ENCODE measurements around the gene ADAMTSL3. TPM values are rescaled to one million over a fixed set of nuclear protein-coding genes. Genes with fewer than 3 reads are reported as not detected.

Gene ADAMTSL3
- total and polyA plus RNA-seq, 2 experiments from 2014 or later: 0.61 to 0.87 TPM

GRCh38 chr15:83673385-83673784, 19.5 kb downstream of the ADAMTSL3 start:
- Histone ChIP-seq H3K27me3 (ENCODE audit: insufficient read depth) (no peaks in the 10 kb centered on the region), H3K9me2 (ENCODE audit: insufficient read depth) (0 out of 2 replicates have a peak, but pooled peaks cover 4% of the 10 kb centered on the region), H2AFZ (no peak overlapping the region), H3K4me2 (no peak overlapping the region), H3F3A (replicated peaks; ENCODE audit: low read depth) (no peaks in the 10 kb centered on the region), H3K4me1 (ENCODE audit: insufficient read depth) (no peaks in the 10 kb centered on the region), H3K27ac (ENCODE audit: low read depth) (no peak overlapping the region), H4K20me1 (replicated peaks; ENCODE audit: insufficient read depth) (no peaks in the 10 kb centered on the region), H3K4me3 (no peak overlapping the region), H3K36me3 (ENCODE audit: insufficient read depth) (no peaks in the 10 kb centered on the region), H3K79me2 (replicated peaks; ENCODE audit: insufficient read depth) (no peaks in the 10 kb centered on the region)
- DNase-seq (ENCODE audit: low spot score): no peak
- Mint-ChIP-seq H3K9me3 (no peaks in the 10 kb centered on the region; the same call in 2 of the 3 replicates), H3K4me3 (no peak overlapping the region), H3K27ac (no peak overlapping the region), H3K27me3 (ENCODE audit: insufficient read depth, low read depth, poor library complexity) (peaks cover 4% of the 10 kb centered on the region), H3K4me1 (no peaks in the 10 kb centered on the region; the same call in 1 of the 3 replicates), H3K36me3 (ENCODE audit: low read depth) (no peaks in the 10 kb centered on the region)
- no peak for ATAC-seq
- TF ChIP-seq, protein P1, sequence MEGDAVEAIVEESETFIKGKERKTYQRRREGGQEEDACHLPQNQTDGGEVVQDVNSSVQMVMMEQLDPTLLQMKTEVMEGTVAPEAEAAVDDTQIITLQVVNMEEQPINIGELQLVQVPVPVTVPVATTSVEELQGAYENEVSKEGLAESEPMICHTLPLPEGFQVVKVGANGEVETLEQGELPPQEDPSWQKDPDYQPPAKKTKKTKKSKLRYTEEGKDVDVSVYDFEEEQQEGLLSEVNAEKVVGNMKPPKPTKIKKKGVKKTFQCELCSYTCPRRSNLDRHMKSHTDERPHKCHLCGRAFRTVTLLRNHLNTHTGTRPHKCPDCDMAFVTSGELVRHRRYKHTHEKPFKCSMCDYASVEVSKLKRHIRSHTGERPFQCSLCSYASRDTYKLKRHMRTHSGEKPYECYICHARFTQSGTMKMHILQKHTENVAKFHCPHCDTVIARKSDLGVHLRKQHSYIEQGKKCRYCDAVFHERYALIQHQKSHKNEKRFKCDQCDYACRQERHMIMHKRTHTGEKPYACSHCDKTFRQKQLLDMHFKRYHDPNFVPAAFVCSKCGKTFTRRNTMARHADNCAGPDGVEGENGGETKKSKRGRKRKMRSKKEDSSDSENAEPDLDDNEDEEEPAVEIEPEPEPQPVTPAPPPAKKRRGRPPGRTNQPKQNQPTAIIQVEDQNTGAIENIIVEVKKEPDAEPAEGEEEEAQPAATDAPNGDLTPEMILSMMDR (conservative IDR thresholded peaks at IDR 0.05; ENCODE audit: low read depth in 2 of 2): no peak
- TF ChIP-seq ZNF114 (CRISPR knock-in tag; IDR thresholded peaks at IDR 0.05) (no peak), REST (IDR thresholded peaks at IDR 0.05; ENCODE audit: unreplicated experiment) (no peak), POLR2AphosphoS5 (IDR thresholded peaks at IDR 0.05; ENCODE audit: low read depth) (no peak), EZH2 (IDR thresholded peaks at IDR 0.05; ENCODE audit: low read depth, unreplicated experiment) (no peak), JUNB (IDR thresholded peaks at IDR 0.05; ENCODE audit: unreplicated experiment) (no peak), ZNF331 (CRISPR knock-in tag; IDR thresholded peaks at IDR 0.05; ENCODE audit: low read depth) (no peak), EZH2phosphoT487 (IDR thresholded peaks at IDR 0.05; ENCODE audit: unreplicated experiment) (no peak)

DNA sequence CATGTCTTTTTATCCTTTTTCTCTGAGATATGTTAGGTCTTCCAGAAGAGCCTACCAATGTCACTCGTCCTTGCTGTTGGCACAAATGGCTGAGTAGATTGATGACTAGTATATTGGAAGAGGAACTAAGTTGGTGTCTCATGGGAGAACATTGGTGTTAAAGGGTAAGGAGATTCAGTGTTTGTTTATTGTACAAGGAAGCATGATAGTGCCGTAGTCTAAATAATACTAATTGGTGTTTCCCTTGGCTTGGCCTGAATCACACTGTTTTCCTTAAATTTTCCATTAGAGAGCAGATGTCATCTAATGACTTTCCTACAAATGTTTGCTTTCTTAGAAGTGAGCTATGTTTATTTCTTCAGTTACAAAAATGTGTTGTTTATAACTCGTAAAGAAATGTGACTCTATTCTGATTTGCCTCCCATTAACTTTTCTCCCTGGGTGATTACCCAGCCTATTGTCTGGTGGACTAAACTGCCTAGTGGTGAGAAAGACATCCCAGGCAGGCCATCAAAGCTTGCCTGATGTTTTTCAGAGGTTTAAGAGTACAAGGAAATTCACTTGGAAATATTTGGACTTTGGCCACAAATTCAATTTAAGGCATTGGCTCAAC, 28.7 kb downstream of the ADAMTSL3 start:
- Mint-ChIP-seq H3K36me3 (ENCODE audit: low read depth) (no peaks in the 10 kb centered on the region), H3K27me3 (ENCODE audit: insufficient read depth, low read depth, poor library complexity) (no peaks in the 10 kb centered on the region), H3K4me1 (peaks cover 5% of the 10 kb centered on the region), H3K4me3 (no peak overlapping the region), H3K27ac (no peak overlapping the region), H3K9me3 (no peaks in the 10 kb centered on the region)
- Histone ChIP-seq H3K4me2 (no peak overlapping the region), H4K20me1 (replicated peaks; ENCODE audit: insufficient read depth) (no peaks in the 10 kb centered on the region), H3F3A (replicated peaks; ENCODE audit: low read depth) (no peaks in the 10 kb centered on the region), H3K9me2 (ENCODE audit: insufficient read depth) (peaks cover 3% of the 10 kb centered on the region; the same call in 1 of the 2 replicates), H3K27me3 (ENCODE audit: insufficient read depth) (no peaks in the 10 kb centered on the region), H3K4me3 (no peak overlapping the region), H3K27ac (ENCODE audit: low read depth) (no peak overlapping the region), H3K36me3 (ENCODE audit: insufficient read depth) (no peaks in the 10 kb centered on the region), H3K4me1 (ENCODE audit: insufficient read depth) (no peaks in the 10 kb centered on the region), H2AFZ (no peak overlapping the region), H3K79me2 (replicated peaks; ENCODE audit: insufficient read depth) (no peaks in the 10 kb centered on the region)
- ATAC-seq (no peak), DNase-seq (ENCODE audit: low spot score) (no peak)
- TF ChIP-seq NANOG (IDR thresholded peaks at IDR 0.05; ENCODE audit: borderline replicate concordance) (no peak), EZH2 (IDR thresholded peaks at IDR 0.05; ENCODE audit: low read depth, unreplicated experiment) (no peak)
- TF ChIP-seq, protein P2, sequence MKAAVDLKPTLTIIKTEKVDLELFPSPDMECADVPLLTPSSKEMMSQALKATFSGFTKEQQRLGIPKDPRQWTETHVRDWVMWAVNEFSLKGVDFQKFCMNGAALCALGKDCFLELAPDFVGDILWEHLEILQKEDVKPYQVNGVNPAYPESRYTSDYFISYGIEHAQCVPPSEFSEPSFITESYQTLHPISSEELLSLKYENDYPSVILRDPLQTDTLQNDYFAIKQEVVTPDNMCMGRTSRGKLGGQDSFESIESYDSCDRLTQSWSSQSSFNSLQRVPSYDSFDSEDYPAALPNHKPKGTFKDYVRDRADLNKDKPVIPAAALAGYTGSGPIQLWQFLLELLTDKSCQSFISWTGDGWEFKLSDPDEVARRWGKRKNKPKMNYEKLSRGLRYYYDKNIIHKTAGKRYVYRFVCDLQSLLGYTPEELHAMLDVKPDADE (IDR thresholded peaks at IDR 0.05): no peak
